ENCODE results near the gene OOEP.

The OOEP gene

GRCh38 chr6:73409395-73409794 is 39.7 kb upstream of the OOEP start:
- Histone ChIP-seq H3F3A (ENCODE audit: insufficient read depth) (no peaks in the 10 kb centered on the region), H2AFZ (ENCODE audit: low read depth, low read length, severe bottlenecking) (no peak overlapping the region), H3K4me2 (ENCODE audit: low read depth, low read length, poor library complexity, severe bottlenecking) (no peak overlapping the region), H3K9me2 (replicated peaks; ENCODE audit: insufficient read depth, low read length) (no peaks in the 10 kb centered on the region), H3K9ac (ENCODE audit: low read length) (no peak overlapping the region), H3K4me3 (ENCODE audit: insufficient read depth, low read length, poor library complexity, severe bottlenecking) (no peak overlapping the region), H3K27me3 (ENCODE audit: low read length) (no peaks in the 10 kb centered on the region), H3K36me3 (ENCODE audit: low read length) (no peaks in the 10 kb centered on the region), H4K20me1 (ENCODE audit: low read depth, low read length) (no peaks in the 10 kb centered on the region), H3K79me2 (ENCODE audit: insufficient read depth, low read length) (no peaks in the 10 kb centered on the region), H3K9me3 (ENCODE audit: insufficient read depth, low read length) (no peaks in the 10 kb centered on the region), H3K27ac (ENCODE audit: low read depth, low read length) (no peak overlapping the region)
- TF ChIP-seq EZH2phosphoT487 (conservative IDR thresholded peaks at IDR 0.05; ENCODE audit: low read length) (no peak), CTCF (IDR thresholded peaks at IDR 0.05; ENCODE audit: insufficient read depth, low read length, poor library complexity, severe bottlenecking) (no peak)

DNA sequence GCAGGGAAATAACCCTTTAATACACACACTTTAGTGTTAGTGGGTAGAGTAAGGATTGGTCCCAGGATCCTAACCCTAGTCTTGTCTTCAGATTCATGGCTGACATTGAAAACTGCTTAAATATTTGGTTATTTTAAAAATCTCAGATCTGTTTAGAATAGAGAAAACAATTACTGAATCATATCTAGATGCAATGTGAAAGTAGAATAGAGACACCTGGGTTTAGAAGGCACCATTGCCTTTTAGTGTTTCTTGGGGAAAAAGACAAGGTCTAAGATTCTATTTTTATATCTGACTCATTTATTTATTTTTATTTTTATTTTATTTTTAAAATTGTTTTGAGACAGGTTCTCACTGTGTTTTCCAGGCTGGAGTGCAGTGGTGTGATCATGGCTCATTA is 31.0 kb upstream of the OOEP start:
- no peak overlapping the region for H3K4me3 ChIP-seq (ENCODE audit: insufficient read depth, low read length, poor library complexity, severe bottlenecking)
- no peak overlapping the region for H2AFZ ChIP-seq (ENCODE audit: low read depth, low read length, severe bottlenecking)
- H3K27ac ChIP-seq (ENCODE audit: low read depth, low read length) = no peak overlapping the region
- no peaks in the 10 kb centered on the region for H3K36me3 ChIP-seq (ENCODE audit: low read length)
- no peaks in the 10 kb centered on the region for H3K79me2 ChIP-seq (ENCODE audit: insufficient read depth, low read length)
- H4K20me1 ChIP-seq (ENCODE audit: low read depth, low read length) = no peaks in the 10 kb centered on the region
- TF ChIP-seq EZH2phosphoT487 (conservative IDR thresholded peaks at IDR 0.05; ENCODE audit: low read length) (no peak), CTCF (IDR thresholded peaks at IDR 0.05; ENCODE audit: insufficient read depth, low read length, poor library complexity, severe bottlenecking) (no peak)
- H3K9ac ChIP-seq (ENCODE audit: low read length) = no peak overlapping the region
- no peaks in the 10 kb centered on the region for H3K27me3 ChIP-seq (ENCODE audit: low read length)
- H3F3A ChIP-seq (ENCODE audit: insufficient read depth) = no peaks in the 10 kb centered on the region
- no peak overlapping the region for H3K4me2 ChIP-seq (ENCODE audit: low read depth, low read length, poor library complexity, severe bottlenecking)
- no peaks in the 10 kb centered on the region for H3K9me2 ChIP-seq (replicated peaks; ENCODE audit: insufficient read depth, low read length)
- no peaks in the 10 kb centered on the region for H3K9me3 ChIP-seq (ENCODE audit: insufficient read depth, low read length)

- H2AFZ ChIP-seq (ENCODE audit: low read depth, low read length, severe bottlenecking) = no peak overlapping the region
- no peaks in the 10 kb centered on the region for H3F3A ChIP-seq (ENCODE audit: insufficient read depth)
- no peaks in the 10 kb centered on the region for H3K9me3 ChIP-seq (ENCODE audit: insufficient read depth, low read length)
- H3K27ac ChIP-seq (ENCODE audit: low read depth, low read length) = no peak overlapping the region
- H3K9ac ChIP-seq (ENCODE audit: low read length) = no peak overlapping the region
- no peak overlapping the region for H3K4me3 ChIP-seq (ENCODE audit: insufficient read depth, low read length, poor library complexity, severe bottlenecking)
- no peaks in the 10 kb centered on the region for H3K9me2 ChIP-seq (replicated peaks; ENCODE audit: insufficient read depth, low read length)
- H3K4me2 ChIP-seq (ENCODE audit: low read depth, low read length, poor library complexity, severe bottlenecking) = no peak overlapping the region
- H3K79me2 ChIP-seq (ENCODE audit: insufficient read depth, low read length) = no peaks in the 10 kb centered on the region
- TF ChIP-seq CTCF (IDR thresholded peaks at IDR 0.05; ENCODE audit: insufficient read depth, low read length, poor library complexity, severe bottlenecking) (no peak), EZH2phosphoT487 (conservative IDR thresholded peaks at IDR 0.05; ENCODE audit: low read length) (no peak)
- H3K27me3 ChIP-seq (ENCODE audit: low read length) = no peaks in the 10 kb centered on the region
- H4K20me1 ChIP-seq (ENCODE audit: low read depth, low read length) = no peaks in the 10 kb centered on the region
- H3K36me3 ChIP-seq (ENCODE audit: low read length) = no peaks in the 10 kb centered on the region
Measured at GRCh38 chr6:73395875-73396274, 26.2 kb upstream of the OOEP start.
